Fibroblast of skin of left quadriceps (primary cell): Measurements from ENCODE around the gene UBL4B.

Source experiments
- DNase-seq, 2 experiments: peaks; one replicate each; pipeline ENCODE4 v3.0.0-alpha.2; 2013; ENCODE audit warnings: low read depth in 2 of 2

The UBL4B gene

GRCh38 chr1:110152133-110152785, 40.0 kb downstream of the UBL4B start:
- no peak for DNase-seq

- no peak for DNase-seq
These were observed 41.2 kb downstream of the UBL4B start for GRCh38 chr1:110153407-110153950.

- DNase-seq, result peak; percentile 17 to 23
These were observed 43.8 kb downstream of the UBL4B start for GRCh38 chr1:110155878-110156522.

GRCh38 chr1:110158261-110158660, 46.0 kb downstream of the UBL4B start:
- no peak for DNase-seq

- no peak for DNase-seq
These were observed 46.9 kb downstream of the UBL4B start for GRCh38 chr1:110159168-110159567.

- no peak for DNase-seq
These were observed 48.4 kb downstream of the UBL4B start for GRCh38 chr1:110160538-110161100.

- DNase-seq, result no peak
These were observed 48.9 kb downstream of the UBL4B start for GRCh38 chr1:110161165-110161564.

GRCh38 chr1:110161849-110162248, 49.6 kb downstream of the UBL4B start:
- no peak for DNase-seq
